K562 (cell line): ENCODE measurements around the gene DNMT3A. TPM values are rescaled to one million over a fixed set of nuclear protein-coding genes. Genes with fewer than 3 reads are reported as not detected.

ENCODE experiments used
- ATAC-seq: fragments of 200-7000 bp; cut with Tn5 transposase; 3 replicates; pipeline ENCODE4 v1.9.1; 2020; ENCODE audit warnings: moderate library complexity
- BruUV-seq: library from RNA; stranded (reverse); fragments of 400-500 nt; replicated peaks from 2 replicates; lab custom pipeline; 2021; lab: Mats Ljungman, UMichigan
- CTCF ChIA-PET: fragments of 300-600 bp; formaldehyde crosslinking; extraction: SDS; loops from one replicate; lab custom pipeline; 2021; ENCODE audit warnings: low intra/inter-chr PET ratio; lab: Yijun Ruan, JAX
- POLR2A ChIA-PET: fragments of 300-600, 350-650 bp; sonication (Branson Sonifier 250); formaldehyde crosslinking; extraction: SDS; loops from one replicate; lab custom pipeline; 2021; ENCODE audit warnings: antibody characterized with exemption, inconsistent platforms; lab: Yijun Ruan, JAX
- DNase-seq, 4 experiments: peaks; one replicate each; pipeline versions ENCODE4 v3.0.0 to v3.0.0-alpha.2; 2011 to 2018; ENCODE audit warnings: low spot score in 3 of 4, mixed read lengths in 3 of 4; ENCODE audit errors: extremely low read depth in 1 of 4
- FAIRE-seq: peaks from 2 replicates; lab custom pipeline; 2011; peaks lifted over from hg19 to GRCh38; lab: Jason Lieb, UNC
- H2AFZ ChIP-seq: 2 replicates; pipeline ENCODE4 v1.6.0; 2011; ENCODE audit warnings: low read depth, low read length, control low read depth, inconsistent platforms
- H3K27ac ChIP-seq: fragments of 200-600 bp; 3 replicates; pipeline ENCODE4 v1.8.0; 2011; ENCODE audit warnings: low read depth, mild to moderate bottlenecking, control low read depth, inconsistent platforms, low read length, moderate library complexity, mixed read lengths; ENCODE audit errors: extremely low read depth
- H3K27me3 ChIP-seq, 2 experiments: fragments of 300-600 bp in 1 of 2; 2 replicates in 1 of 2; 3 replicates in 1 of 2; pipeline versions ENCODE4 v1.6.0 to v1.8.0; 2011; ENCODE audit warnings: inconsistent platforms in 2 of 2, low read length in 2 of 2, mild to moderate bottlenecking in 1 of 2, mixed read lengths in 1 of 2, moderate library complexity in 1 of 2; ENCODE audit not compliant: control insufficient read depth in 2 of 2, insufficient read depth in 2 of 2
- H3K36me3 ChIP-seq: fragments of 300-600 bp; 3 replicates; pipeline ENCODE4 v1.8.0; 2011; ENCODE audit warnings: mild to moderate bottlenecking, low read length, inconsistent platforms; ENCODE audit not compliant: control insufficient read depth, insufficient read depth
- H3K4me1 ChIP-seq, 2 experiments: fragments of 200-600 bp in 1 of 2; replicated peaks in 1 of 2; 2 replicates in 1 of 2; 3 replicates in 1 of 2; pipeline versions ENCODE4 v1.5.1 to v1.8.0; 2011; ENCODE audit warnings: inconsistent platforms in 2 of 2, low read length in 2 of 2, mild to moderate bottlenecking in 1 of 2, mixed read lengths in 1 of 2, moderate library complexity in 1 of 2; ENCODE audit not compliant: control insufficient read depth in 2 of 2, insufficient read depth in 2 of 2
- H3K4me2 ChIP-seq: 2 replicates; pipeline ENCODE4 v1.6.1; 2011; ENCODE audit warnings: low read length, control low read depth, inconsistent platforms, mixed read lengths; ENCODE audit not compliant: insufficient read depth
- H3K4me3 ChIP-seq: fragments of 200-600 bp; sonication (generic), shearing (Covaris generic); 2 replicates; pipeline ENCODE4 v1.5.1; 2016; ENCODE audit warnings: control low read depth, inconsistent platforms
- H3K79me2 ChIP-seq: fragments of 200-600 bp; 3 replicates; pipeline ENCODE4 v1.8.0; 2011; ENCODE audit warnings: low read length, inconsistent platforms; ENCODE audit not compliant: control insufficient read depth, insufficient read depth
- H3K9ac ChIP-seq, 2 experiments: 2 replicates each; pipeline versions ENCODE4 v1.6.0 to v1.6.1; 2011; ENCODE audit warnings: low read depth in 2 of 2, low read length in 2 of 2, control low read depth in 1 of 2, inconsistent platforms in 1 of 2, mild to moderate bottlenecking in 1 of 2, mixed read lengths in 1 of 2; ENCODE audit not compliant: insufficient read depth in 1 of 2
- H3K9me1 ChIP-seq: one replicate; pipeline ENCODE4 v1.6.0; 2011; ENCODE audit warnings: inconsistent platforms, mild to moderate bottlenecking, low read length, moderate library complexity; ENCODE audit not compliant: control insufficient read depth, insufficient read depth
- H3K9me3 ChIP-seq: replicated peaks from 2 replicates; pipeline ENCODE4 v1.5.1; 2011; ENCODE audit warnings: low read depth, low read length, inconsistent platforms; ENCODE audit not compliant: control insufficient read depth, insufficient read depth
- H4K20me1 ChIP-seq: replicated peaks from 2 replicates; pipeline ENCODE4 v1.6.1; 2011; ENCODE audit warnings: low read length, inconsistent platforms, mixed read lengths; ENCODE audit not compliant: control insufficient read depth, insufficient read depth
- CGGBP1 ChIP-seq: fragments of 250-450 bp; sonication (Bioruptor Pico); IDR thresholded peaks from 2 replicates; pipeline ENCODE4 v1.9.0; 2021; ENCODE audit warnings: mild to moderate bottlenecking
- SOX6 ChIP-seq: fragments of 450-650 bp; IDR thresholded peaks from 2 replicates; pipeline ENCODE4 v1.6.1; 2014; ENCODE audit warnings: mild to moderate bottlenecking
- TRIM24 ChIP-seq, 2 experiments: fragments of 450-650 bp; IDR thresholded peaks; 2 replicates each; pipeline ENCODE4 v1.6.1; 2016
- ZBTB33 ChIP-seq: sonication (generic); formaldehyde crosslinking; IDR thresholded peaks from 2 replicates; pipeline ENCODE4 v1.8.1; 2023; ENCODE audit warnings: mild to moderate bottlenecking, missing genetic modification reagents
- WGBS: fragments of 100-300 bp; shearing (Covaris generic); methylation state at CpG from one replicate; pipeline ENCODE4 v1.1.6; 2016; ENCODE audit warnings: low coverage, mixed read lengths; ENCODE audit not compliant: insufficient coverage; ENCODE audit errors: missing lambda C conversion rate; 5-methylcytosine and 5-hydroxymethylcytosine counted together
- in situ Hi-C: fragments of 300-500 bp; cut with MboI; formaldehyde crosslinking; loops from 4 replicates; pipeline ENCODE4 v1.15.0; 2018; ENCODE audit warnings: inconsistent platforms, mixed read lengths
- intact Hi-C: fragments of 100-400 bp; cut with micrococcal nuclease; formaldehyde crosslinking; loops from 2 replicates; pipeline ENCODE4 v1.14.2; 2022
- polyA plus RNA-seq, 8 experiments: library from polyadenylated mRNA; depleted of rRNA in 4 of 8; stranded (reverse) in 5 of 8; unstranded in 3 of 8; fragments of >200 nt; fragmentation: Nextera tagmentation in 2 of 8; fragmentation: Illumina TruSeq in 1 of 8; extraction: Ambion mirVana in 2 of 8; extraction: Trizol in 1 of 8; gene quantifications; 2 replicates each; pipeline versions ENCODE4 v1.2.1 to v1.2.3, GENCODE V29; 2011 to 2014; ENCODE audit warnings: inconsistent platforms in 1 of 8, missing spikeins in 1 of 8
- total RNA-seq, 7 experiments: library from RNA; depleted of rRNA in 6 of 7; stranded (reverse); fragments of >200 nt in 6 of 7; fragmentation: Illumina TruSeq in 2 of 7; extraction: Trizol in 2 of 7; gene quantifications; 2 replicates each; pipeline versions ENCODE4 v1.2.1 to v1.2.3, GENCODE V29; 2011 to 2021; ENCODE audit warnings: low replicate concordance in 1 of 7
- TF ChIP-seq, protein P1 (sequence below), 2 experiments: IDR thresholded peaks; 2 replicates each; pipeline ENCODE4 v1.6.1; 2011; ENCODE audit warnings: borderline replicate concordance in 1 of 2, control low read depth in 1 of 2, low read depth in 1 of 2, low read length in 1 of 2, mild to moderate bottlenecking in 1 of 2, mixed read lengths in 1 of 2, moderate library complexity in 1 of 2; ENCODE audit not compliant: insufficient read depth in 1 of 2, insufficient read length in 1 of 2, poor library complexity in 1 of 2, severe bottlenecking in 1 of 2; ENCODE audit errors: extremely low read depth in 1 of 2
- TF ChIP-seq, protein P2 (sequence below): fragments of 250-450 bp; sonication (Bioruptor Pico); IDR thresholded peaks from 2 replicates; pipeline ENCODE4 v1.4.0; 2020; ENCODE audit warnings: mild to moderate bottlenecking

The DNMT3A gene
- total and polyA plus RNA-seq, 9 of the 15 experiments (the other 6 are each of a cell fraction or from before 2014, with no cell fraction given), result 3.0 to 16.0 (median 6.1) TPM

GRCh38 chr2:25320077-25320476, 21.6 kb downstream of the DNMT3A start (continued):
- TF ChIP-seq ZBTB33 (no peak), SOX6 (no peak)

- POLR2A ChIA-PET, result no interaction called here
- H3K4me2 ChIP-seq, result no peak overlapping the region
Measured at GRCh38 chr2:25316101-25316500, 25.6 kb downstream of the DNMT3A start.

More at GRCh38 chr2:25316101-25316500, 25.6 kb downstream of the DNMT3A start:
- CTCF ChIA-PET, result no interaction called here
- Histone ChIP-seq H3K27ac (no peak overlapping the region), H3K79me2 (no peaks in the 10 kb centered on the region), H3K4me3 (no peak overlapping the region), H2AFZ (no peak overlapping the region), H3K4me1 (peaks cover 0 to 36% of the 10 kb centered on the region in 2 experiments; a peak in 2 of 5 replicates), H4K20me1 (peaks cover 9% of the 10 kb centered on the region), H3K36me3 (no peaks in the 10 kb centered on the region), H3K9me3 (no peaks in the 10 kb centered on the region), H3K9me1 (no peaks in the 10 kb centered on the region), H3K27me3 (peaks cover 21 to 42% of the 10 kb centered on the region in 2 experiments), H3K9ac (no peak overlapping the region)
- in situ Hi-C loops (no loop called here), intact Hi-C loops (no loop called here)
- ATAC-seq, result no peak
- TF ChIP-seq CGGBP1, result no peak
- no peak for TF ChIP-seq TRIM24 (IDR thresholded peaks at IDR 0.05)
- TF ChIP-seq, protein P1, sequence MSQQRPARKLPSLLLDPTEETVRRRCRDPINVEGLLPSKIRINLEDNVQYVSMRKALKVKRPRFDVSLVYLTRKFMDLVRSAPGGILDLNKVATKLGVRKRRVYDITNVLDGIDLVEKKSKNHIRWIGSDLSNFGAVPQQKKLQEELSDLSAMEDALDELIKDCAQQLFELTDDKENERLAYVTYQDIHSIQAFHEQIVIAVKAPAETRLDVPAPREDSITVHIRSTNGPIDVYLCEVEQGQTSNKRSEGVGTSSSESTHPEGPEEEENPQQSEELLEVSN (IDR thresholded peaks at IDR 0.05; ENCODE audit: borderline replicate concordance in 1 of 2, extremely low read depth in 1 of 2, insufficient read depth in 1 of 2, insufficient read length in 1 of 2, low read depth in 1 of 2, low read length in 1 of 2, poor library complexity in 1 of 2, severe bottlenecking in 1 of 2), result no peak
- TF ChIP-seq, protein P2, sequence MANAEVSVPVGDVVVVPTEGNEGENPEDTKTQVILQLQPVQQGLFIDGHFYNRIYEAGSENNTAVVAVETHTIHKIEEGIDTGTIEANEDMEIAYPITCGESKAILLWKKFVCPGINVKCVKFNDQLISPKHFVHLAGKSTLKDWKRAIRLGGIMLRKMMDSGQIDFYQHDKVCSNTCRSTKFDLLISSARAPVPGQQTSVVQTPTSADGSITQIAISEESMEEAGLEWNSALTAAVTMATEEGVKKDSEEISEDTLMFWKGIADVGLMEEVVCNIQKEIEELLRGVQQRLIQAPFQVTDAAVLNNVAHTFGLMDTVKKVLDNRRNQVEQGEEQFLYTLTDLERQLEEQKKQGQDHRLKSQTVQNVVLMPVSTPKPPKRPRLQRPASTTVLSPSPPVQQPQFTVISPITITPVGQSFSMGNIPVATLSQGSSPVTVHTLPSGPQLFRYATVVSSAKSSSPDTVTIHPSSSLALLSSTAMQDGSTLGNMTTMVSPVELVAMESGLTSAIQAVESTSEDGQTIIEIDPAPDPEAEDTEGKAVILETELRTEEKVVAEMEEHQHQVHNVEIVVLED (CRISPR knock-in tag), result no peak
- no TSS peak for BruUV-seq
- no peak for FAIRE-seq
- DNase-seq, result no peak
- WGBS, result 6% methylated on average over 8 of the region's 8 CpGs
